CD4-positive, alpha-beta T cell treated with Interleukin-10 for 1 hour (primary cell): ENCODE measurements around the gene IL1RN.
A peak's percentile ranks its signal among the peaks of the same experiment; 100 is the strongest.

Source experiments
- DNase-seq: peaks from one replicate; pipeline ENCODE4 v3.0.0-alpha.2; 2020

The IL1RN gene

GRCh38 chr2:113157118-113157896, 29.9 kb downstream of the IL1RN start:
- peak; percentile 47 for DNase-seq

GRCh38 chr2:113157897-113158753, 30.7 kb downstream of the IL1RN start:
- no peak for DNase-seq

GRCh38 chr2:113158884-113159553, 31.6 kb downstream of the IL1RN start:
- DNase-seq: no peak

GRCh38 chr2:113160248-113160647, 32.9 kb downstream of the IL1RN start:
- no peak for DNase-seq

- DNase-seq: no peak
These were observed 33.6 kb downstream of the IL1RN start for GRCh38 chr2:113160962-113161361.

- no peak for DNase-seq
These were observed 34.8 kb downstream of the IL1RN start for GRCh38 chr2:113162173-113162572.

GRCh38 chr2:113162869-113163268, 35.5 kb downstream of the IL1RN start:
- DNase-seq: no peak

GRCh38 chr2:113164215-113164929, 37.0 kb downstream of the IL1RN start:
- no peak for DNase-seq

- no peak for DNase-seq
These were observed 37.7 kb downstream of the IL1RN start for GRCh38 chr2:113164930-113165585.

GRCh38 chr2:113166187-113166645, 38.8 kb downstream of the IL1RN start:
- DNase-seq: no peak

GRCh38 chr2:113167115-113167932, 39.9 kb downstream of the IL1RN start:
- peak; percentile 47 for DNase-seq

GRCh38 chr2:113167962-113168340, 40.6 kb downstream of the IL1RN start:
- no peak for DNase-seq

GRCh38 chr2:113169002-113169530, 41.7 kb downstream of the IL1RN start:
- DNase-seq: peak; percentile 64

- DNase-seq: no peak
These were observed 42.2 kb downstream of the IL1RN start for GRCh38 chr2:113169586-113169985.

GRCh38 chr2:113171334-113172075, 44.1 kb downstream of the IL1RN start:
- no peak for DNase-seq

- DNase-seq: no peak
These were observed 45.5 kb downstream of the IL1RN start for GRCh38 chr2:113172721-113173541.

GRCh38 chr2:113173542-113174375, 46.4 kb downstream of the IL1RN start, which contains the start of gene PSD4:
PSD4 (plus strand) TSS chr2:113173971; CDS start chr2:113182457, 8,486 bp downstream.
- DNase-seq: peak; percentile 85

GRCh38 chr2:113174376-113174750, 47.0 kb downstream of the IL1RN start:
- no peak for DNase-seq
